ENCODE measurements around the gene PRELP.

GRCh38 chr1:203528063-203528462, 52.5 kb downstream of the PRELP start:
- TF ChIP-seq CTCF (conservative IDR thresholded peaks at IDR 0.05; ENCODE audit: low read depth, low read length) (peak; percentile 23; the same call in 1 of the 2 replicates), EZH2 (IDR thresholded peaks at IDR 0.05; ENCODE audit: low read length, unreplicated experiment) (no peak), EZH2phosphoT487 (IDR thresholded peaks at IDR 0.05; ENCODE audit: borderline replicate concordance, low read length) (no peak)
